ENCODE results near the gene MTO1. TPM values are rescaled to one million over a fixed set of nuclear protein-coding genes. Genes with fewer than 3 reads are reported as not detected.
A peak's percentile ranks its signal among the peaks of the same experiment; 100 is the strongest.
"Not testable (repeated sequence)": the region's sequence is repeated elsewhere in the genome, so short reads cannot be mapped to it uniquely, and the experiment has no call there.

Gene MTO1
- total RNA-seq, 1 donor from 2014 or later, result 23.1 TPM

DNA sequence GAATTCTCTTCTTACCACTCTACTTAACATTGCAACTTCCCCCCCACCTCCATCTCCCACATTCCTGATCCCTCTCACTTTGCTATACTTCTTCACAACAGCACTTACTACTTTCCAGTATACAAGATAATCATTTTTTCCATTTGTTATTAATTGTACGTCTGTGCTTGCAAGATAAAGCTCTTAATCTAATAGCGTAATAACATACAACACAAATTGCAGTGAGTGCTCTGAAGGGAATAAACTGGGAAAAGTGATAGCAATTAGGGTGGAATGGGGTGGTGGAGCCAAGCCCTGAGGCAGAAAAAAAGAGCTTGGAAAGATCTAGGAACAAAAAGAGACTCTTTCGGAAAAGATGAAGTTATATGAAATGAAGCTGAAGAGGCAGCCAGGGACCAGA is 18.0 kb upstream of the MTO1 start:
- Histone ChIP-seq H3K36me3 (peaks cover 56% of the 10 kb centered on the region), H3K4me3 (no peak overlapping the region), H3K9me3 (no peaks in the 10 kb centered on the region), H3K4me1 (no peaks in the 10 kb centered on the region), H3K27ac (no peak overlapping the region), H3K27me3 (no peaks in the 10 kb centered on the region)
- ATAC-seq (no peak), DNase-seq (no peak)
- intact Hi-C loops (cut with DNase I), result no loop called here
- TF ChIP-seq, protein P1, sequence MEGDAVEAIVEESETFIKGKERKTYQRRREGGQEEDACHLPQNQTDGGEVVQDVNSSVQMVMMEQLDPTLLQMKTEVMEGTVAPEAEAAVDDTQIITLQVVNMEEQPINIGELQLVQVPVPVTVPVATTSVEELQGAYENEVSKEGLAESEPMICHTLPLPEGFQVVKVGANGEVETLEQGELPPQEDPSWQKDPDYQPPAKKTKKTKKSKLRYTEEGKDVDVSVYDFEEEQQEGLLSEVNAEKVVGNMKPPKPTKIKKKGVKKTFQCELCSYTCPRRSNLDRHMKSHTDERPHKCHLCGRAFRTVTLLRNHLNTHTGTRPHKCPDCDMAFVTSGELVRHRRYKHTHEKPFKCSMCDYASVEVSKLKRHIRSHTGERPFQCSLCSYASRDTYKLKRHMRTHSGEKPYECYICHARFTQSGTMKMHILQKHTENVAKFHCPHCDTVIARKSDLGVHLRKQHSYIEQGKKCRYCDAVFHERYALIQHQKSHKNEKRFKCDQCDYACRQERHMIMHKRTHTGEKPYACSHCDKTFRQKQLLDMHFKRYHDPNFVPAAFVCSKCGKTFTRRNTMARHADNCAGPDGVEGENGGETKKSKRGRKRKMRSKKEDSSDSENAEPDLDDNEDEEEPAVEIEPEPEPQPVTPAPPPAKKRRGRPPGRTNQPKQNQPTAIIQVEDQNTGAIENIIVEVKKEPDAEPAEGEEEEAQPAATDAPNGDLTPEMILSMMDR (IDR thresholded peaks at IDR 0.05), result no peak

DNA sequence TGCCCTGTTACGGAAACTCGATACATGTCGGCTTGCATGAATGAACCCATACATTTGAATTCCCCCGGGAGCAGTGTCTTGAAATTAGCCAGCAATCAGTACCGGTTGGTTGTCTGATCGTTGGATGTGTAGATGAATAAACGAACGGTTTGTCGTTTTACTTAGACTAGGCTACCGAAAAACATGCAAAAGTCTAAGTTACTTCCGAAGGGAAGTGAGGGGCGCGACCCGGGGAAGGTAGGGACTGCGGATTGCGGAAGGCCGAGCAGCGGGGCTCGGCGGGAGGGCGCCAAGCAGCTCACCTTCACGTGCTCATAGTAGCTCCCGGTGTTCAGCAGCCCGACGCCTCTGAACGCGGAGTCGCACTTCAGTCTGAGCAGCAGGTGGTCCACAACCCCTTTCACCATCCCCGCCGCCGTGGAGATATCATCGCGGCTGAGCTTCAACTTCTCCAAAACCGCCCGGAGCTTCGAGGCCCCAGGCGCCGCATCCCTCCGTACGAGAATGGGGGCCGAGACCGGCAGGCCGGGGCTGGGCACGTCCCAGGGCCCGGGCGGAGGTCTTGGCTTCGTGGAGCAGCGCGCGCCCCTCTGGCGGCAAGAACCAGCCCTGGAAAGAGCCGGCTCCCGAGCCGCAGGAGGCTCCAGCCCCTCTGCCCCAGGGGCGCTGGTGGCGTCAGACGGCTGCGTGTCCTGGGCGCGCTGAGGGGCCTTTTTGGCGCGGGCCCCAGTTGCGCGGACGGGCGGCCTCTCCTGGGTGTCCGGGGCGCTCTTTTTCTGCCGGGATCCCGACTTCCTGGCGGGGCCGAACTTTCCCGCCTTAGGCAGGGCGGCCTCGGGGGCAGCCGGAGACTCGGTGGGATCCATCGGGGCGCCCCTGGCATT is 10.1 kb upstream of the MTO1 start:
- DNase-seq, result peak; percentile 75
- TF ChIP-seq, protein P1 (IDR thresholded peaks at IDR 0.05), result no peak
- peak; percentile 71 for ATAC-seq
- Histone ChIP-seq H3K4me3 (peak overlapping the region; percentile 74), H3K27me3 (no peaks in the 10 kb centered on the region), H3K27ac (peak overlapping the region; percentile 84), H3K4me1 (peaks cover 4% of the 10 kb centered on the region), H3K9me3 (no peaks in the 10 kb centered on the region), H3K36me3 (peaks cover 7% of the 10 kb centered on the region)
- intact Hi-C loops (cut with DNase I), result no loop called here

DNA sequence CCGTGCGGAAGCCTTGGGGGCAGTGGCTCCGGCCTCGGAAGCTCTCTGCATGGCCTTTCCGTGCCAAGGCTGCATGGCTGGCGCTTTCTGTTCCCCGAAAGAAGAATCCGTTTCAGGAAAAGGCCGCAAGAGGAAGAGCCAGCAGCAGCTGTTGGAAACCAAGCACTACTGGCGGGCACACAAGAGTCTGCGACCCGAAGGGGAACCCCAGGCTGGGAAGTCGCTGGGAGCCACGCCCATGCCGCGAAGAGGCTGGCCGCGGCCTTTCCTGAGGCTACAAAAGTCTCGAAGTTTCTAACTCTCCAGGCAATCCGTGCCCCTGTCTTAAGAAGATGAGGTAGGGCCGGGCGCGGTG is 9.5 kb upstream of the MTO1 start, which contains the start of gene CGAS:
CGAS (minus strand) TSS at position 191 of the 355 bp plus-strand sequence; CDS start at position 75, 116 bp downstream.
- DNase-seq (peak; percentile 90), ATAC-seq (peak; percentile 96)
- Histone ChIP-seq H3K27me3 (no peaks in the 10 kb centered on the region), H3K36me3 (peaks cover 7% of the 10 kb centered on the region), H3K27ac (peak within 1 kb of the TSS; percentile 84), H3K4me3 (peak within 1 kb of the TSS; percentile 74), H3K9me3 (no peaks in the 10 kb centered on the region), H3K4me1 (peaks cover 4% of the 10 kb centered on the region)
- TF ChIP-seq, protein P1 (IDR thresholded peaks at IDR 0.05), result no peak
- intact Hi-C loops (cut with DNase I), result no loop called here

DNA sequence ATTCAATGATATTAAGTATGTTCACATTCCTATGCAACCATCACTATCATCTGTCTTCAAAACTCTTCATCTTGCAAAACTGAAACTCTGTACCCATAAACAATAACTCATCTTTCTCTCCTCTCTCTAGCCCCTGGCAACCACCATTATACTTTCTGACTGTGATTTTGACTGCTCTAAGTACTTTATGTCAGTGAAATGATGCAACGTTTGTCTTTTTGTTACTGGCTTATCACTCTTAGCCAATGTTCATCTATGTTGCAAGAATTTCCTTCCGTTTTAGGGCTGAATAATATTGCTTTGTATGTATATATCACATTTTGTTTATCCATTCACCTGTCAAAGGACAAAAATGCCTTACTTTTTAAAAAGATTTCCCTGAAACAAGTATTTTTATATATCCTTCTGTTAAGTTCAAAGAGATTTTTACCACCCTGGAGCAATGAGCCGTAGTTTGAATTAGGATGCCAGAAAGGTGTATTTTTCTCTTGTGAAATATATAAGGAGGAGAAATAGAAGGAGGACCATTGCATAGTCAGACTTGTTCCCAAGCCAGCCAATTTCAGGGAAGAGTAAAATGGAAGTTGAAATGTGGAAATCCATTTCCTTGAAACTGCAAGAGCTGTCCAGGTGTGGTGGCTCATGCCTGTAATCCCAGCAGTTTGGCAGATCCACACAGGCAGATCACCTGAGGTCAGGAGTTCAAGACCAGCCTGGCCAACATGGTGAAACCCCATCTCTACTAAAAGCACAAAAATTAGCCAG is 5.5 kb upstream of the MTO1 start:
- no peaks in the 10 kb centered on the region for H3K27me3 ChIP-seq
- H3K9me3 ChIP-seq, result no peaks in the 10 kb centered on the region
- H3K4me1 ChIP-seq, result peaks cover 9% of the 10 kb centered on the region
- intact Hi-C loops (cut with DNase I), result no loop called here
- ATAC-seq (peak; percentile 5), DNase-seq (no peak)
- H3K36me3 ChIP-seq, result no peaks in the 10 kb centered on the region
- TF ChIP-seq, protein P1 (IDR thresholded peaks at IDR 0.05), result no peak
- no peak overlapping the region for H3K27ac ChIP-seq
- no peak overlapping the region for H3K4me3 ChIP-seq

DNA sequence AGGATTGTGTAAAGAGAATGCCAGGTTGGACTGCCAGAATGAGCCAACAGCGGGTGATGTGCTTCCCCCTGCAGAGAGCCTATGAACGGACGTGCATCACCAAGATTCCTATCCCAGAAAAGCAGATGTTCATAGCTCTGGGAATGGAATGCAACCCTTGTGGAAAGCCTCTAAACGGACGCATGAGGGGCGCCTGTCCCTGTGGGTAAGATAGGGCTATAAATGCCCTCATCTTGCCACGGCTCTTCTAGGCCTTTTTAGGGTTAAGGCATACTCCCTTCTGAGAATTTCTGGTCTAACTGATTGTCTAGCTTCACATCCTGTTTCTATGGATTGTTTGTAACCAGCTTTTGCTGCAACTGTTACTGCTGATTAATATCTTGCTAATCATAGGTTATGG is 2.1 kb upstream of the MTO1 start:
- intact Hi-C loops (cut with DNase I); ATAC-seq: not testable (repeated sequence)

DNA sequence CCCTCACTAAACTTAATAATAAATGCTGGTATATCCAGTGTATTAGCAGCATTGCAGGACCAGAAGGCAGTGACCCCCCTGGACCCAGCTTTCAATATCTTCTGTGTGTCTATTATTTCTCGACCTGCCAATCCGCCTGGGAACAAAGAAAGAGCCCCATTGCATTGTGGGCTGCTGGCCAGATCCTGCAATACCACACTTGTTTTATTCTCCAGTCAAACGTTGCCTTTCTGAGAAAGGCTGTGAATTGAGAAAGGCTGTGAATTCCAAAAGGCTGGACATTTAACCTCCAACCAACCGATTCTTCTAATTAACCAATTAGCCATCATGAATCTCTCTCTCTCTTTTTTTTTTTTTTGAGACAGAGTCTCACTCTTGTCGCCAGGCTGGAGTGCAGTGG is 1.5 kb upstream of the MTO1 start:
- no peak for ATAC-seq
- H3K4me3 ChIP-seq, result no peak overlapping the region
- no peaks in the 10 kb centered on the region for H3K9me3 ChIP-seq
- H3K27me3 ChIP-seq, result no peaks in the 10 kb centered on the region
- H3K27ac ChIP-seq, result no peak overlapping the region
- TF ChIP-seq, protein P1 (IDR thresholded peaks at IDR 0.05), result no peak
- intact Hi-C loops (cut with DNase I), result no loop called here
- H3K36me3 ChIP-seq, result peaks cover 11% of the 10 kb centered on the region
- no peak for DNase-seq
- peaks cover 20% of the 10 kb centered on the region for H3K4me1 ChIP-seq

More for the DNA sequence above, 2.1 kb upstream of the MTO1 start:
- not testable (repeated sequence) for H3K27ac ChIP-seq, H3K27me3 ChIP-seq, DNase-seq, H3K4me3 ChIP-seq, H3K9me3 ChIP-seq
- H3K36me3 ChIP-seq, result peaks cover 11% of the 10 kb centered on the region
- H3K4me1 ChIP-seq, result peaks cover 20% of the 10 kb centered on the region

Data from upper lobe of right lung (tissue), 1 donor.